HepG2 (cell line): ENCODE results near the gene MZF1. TPM values are rescaled to one million over a fixed set of nuclear protein-coding genes. Genes with fewer than 3 reads are reported as not detected.

Experiments used
- AKAP8 ChIP-seq: sonication (generic); formaldehyde crosslinking; IDR thresholded peaks from 2 replicates; pipeline ENCODE4 v1.5.1; 2020; ENCODE audit warnings: mild to moderate bottlenecking, missing genetic modification reagents
- ARHGAP35 ChIP-seq: sonication (generic); formaldehyde crosslinking; IDR thresholded peaks from 2 replicates; pipeline ENCODE4 v1.9.0; 2022; ENCODE audit warnings: mild to moderate bottlenecking, inconsistent platforms, moderate library complexity, missing genetic modification reagents, borderline replicate concordance
- ARID3A ChIP-seq: IDR thresholded peaks from 2 replicates; pipeline ENCODE4 v1.6.1; 2012; ENCODE audit warnings: low read depth, low read length, improper control_type of control experiment
- BRCA1 ChIP-seq: sonication (generic); formaldehyde crosslinking; IDR thresholded peaks from 2 replicates; pipeline ENCODE4 v1.4.0; 2020; ENCODE audit warnings: missing genetic modification reagents
- DNMT3B ChIP-seq: conservative IDR thresholded peaks from 2 replicates; pipeline ENCODE4 v1.6.1; 2016; ENCODE audit warnings: missing biosample characterization, control low read depth
- HNF4A ChIP-seq: sonication (generic); formaldehyde crosslinking; IDR thresholded peaks from 2 replicates; pipeline ENCODE4 v1.4.0; 2020; ENCODE audit warnings: missing genetic modification reagents
- PATZ1 ChIP-seq: sonication (generic); formaldehyde crosslinking; IDR thresholded peaks from 2 replicates; pipeline ENCODE4 v1.4.0; 2020; ENCODE audit warnings: missing genetic modification reagents
- POGZ ChIP-seq: sonication (generic); formaldehyde crosslinking; IDR thresholded peaks from 2 replicates; pipeline ENCODE4 v1.4.0; 2020; ENCODE audit warnings: mild to moderate bottlenecking, missing genetic modification reagents
- YEATS4 ChIP-seq: sonication (generic); formaldehyde crosslinking; IDR thresholded peaks from 2 replicates; pipeline ENCODE4 v1.4.0; 2020; ENCODE audit warnings: missing genetic modification reagents, borderline replicate concordance
- ZNF180 ChIP-seq: sonication (generic); formaldehyde crosslinking; IDR thresholded peaks from 2 replicates; pipeline ENCODE4 v1.4.0; 2020; ENCODE audit warnings: low read depth, missing genetic modification reagents, borderline replicate concordance
- ZNF281 ChIP-seq: sonication (generic); formaldehyde crosslinking; IDR thresholded peaks from 2 replicates; pipeline ENCODE4 v1.4.0; 2020; ENCODE audit warnings: missing genetic modification reagents, borderline replicate concordance
- ZNF33B ChIP-seq: sonication (generic); formaldehyde crosslinking; IDR thresholded peaks from 2 replicates; pipeline ENCODE4 v1.5.1; 2020; ENCODE audit warnings: mild to moderate bottlenecking, missing genetic modification reagents
- ZNF556 ChIP-seq: sonication (generic); formaldehyde crosslinking; IDR thresholded peaks from 2 replicates; pipeline ENCODE4 v1.4.0; 2020; ENCODE audit warnings: mild to moderate bottlenecking, missing genetic modification reagents, borderline replicate concordance
- ZXDC ChIP-seq: sonication (generic); formaldehyde crosslinking; IDR thresholded peaks from 2 replicates; pipeline ENCODE4 v1.5.0; 2020; ENCODE audit warnings: mild to moderate bottlenecking, missing genetic modification reagents
- polyA plus RNA-seq, 8 experiments: library from polyadenylated mRNA; depleted of rRNA in 3 of 8; stranded (reverse) in 7 of 8; unstranded in 1 of 8; fragments of >200 nt; fragmentation: Illumina TruSeq in 4 of 8; extraction: Trizol in 4 of 8; gene quantifications; 2 replicates each; pipeline versions ENCODE4 v1.2.1 to v1.2.3, GENCODE V29; 2011 to 2016; ENCODE audit warnings: low read depth in 4 of 8, missing spikeins in 1 of 8, mixed read lengths in 1 of 8; ENCODE audit not compliant: insufficient read depth in 1 of 8
- total RNA-seq, 5 experiments: library from RNA; depleted of rRNA; stranded (reverse); fragments of >200 nt; fragmentation: Illumina TruSeq; extraction: Trizol; gene quantifications; 2 replicates each; pipeline ENCODE4 v1.2.3, GENCODE V29; 2016; ENCODE audit warnings: low read depth in 1 of 5
- TF ChIP-seq, protein P1 (sequence below): IDR thresholded peaks from 2 replicates; pipeline ENCODE4 v1.6.1; 2016; ENCODE audit warnings: low read depth, borderline replicate concordance
- TF ChIP-seq, protein P2 (sequence below): IDR thresholded peaks from 2 replicates; pipeline ENCODE4 v1.6.1; 2016; ENCODE audit warnings: mild to moderate bottlenecking

MZF1 gene
- total and polyA plus RNA-seq, 2 of the 13 experiments (the other 11 are each of a cell fraction or from before 2014, with no cell fraction given): 3.1 to 8.1 TPM

- TF ChIP-seq ZXDC (no peak), YEATS4 (CRISPR knock-in tag) (0 out of 2 replicates have a peak, but pooled peaks have one; percentile 61), BRCA1 (CRISPR knock-in tag) (no peak), DNMT3B (CRISPR knock-in tag) (0 out of 2 replicates have a peak, but pooled peaks have one; percentile 52), PATZ1 (CRISPR knock-in tag) (peak; percentile 80), ZNF556 (peak; percentile 35; the same call in 1 of the 2 replicates), HNF4A (CRISPR knock-in tag) (no peak), ZNF281 (peak; percentile 96), AKAP8 (CRISPR knock-in tag) (peak; percentile 99), ARID3A (peak; percentile 9; the same call in 1 of the 2 replicates), ZNF33B (CRISPR knock-in tag) (peak; percentile 65; the same call in 1 of the 2 replicates), ARHGAP35 (CRISPR knock-in tag) (0 out of 2 replicates have a peak, but pooled peaks have one; percentile 38), POGZ (CRISPR knock-in tag) (peak; percentile 64; the same call in 1 of the 2 replicates), ZNF180 (no peak)
- TF ChIP-seq, protein P1, sequence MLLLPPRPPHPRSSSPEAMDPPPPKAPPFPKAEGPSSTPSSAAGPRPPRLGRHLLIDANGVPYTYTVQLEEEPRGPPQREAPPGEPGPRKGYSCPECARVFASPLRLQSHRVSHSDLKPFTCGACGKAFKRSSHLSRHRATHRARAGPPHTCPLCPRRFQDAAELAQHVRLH (CRISPR knock-in tag): peak; percentile 51; the same call in 1 of the 2 replicates
- TF ChIP-seq, protein P2, sequence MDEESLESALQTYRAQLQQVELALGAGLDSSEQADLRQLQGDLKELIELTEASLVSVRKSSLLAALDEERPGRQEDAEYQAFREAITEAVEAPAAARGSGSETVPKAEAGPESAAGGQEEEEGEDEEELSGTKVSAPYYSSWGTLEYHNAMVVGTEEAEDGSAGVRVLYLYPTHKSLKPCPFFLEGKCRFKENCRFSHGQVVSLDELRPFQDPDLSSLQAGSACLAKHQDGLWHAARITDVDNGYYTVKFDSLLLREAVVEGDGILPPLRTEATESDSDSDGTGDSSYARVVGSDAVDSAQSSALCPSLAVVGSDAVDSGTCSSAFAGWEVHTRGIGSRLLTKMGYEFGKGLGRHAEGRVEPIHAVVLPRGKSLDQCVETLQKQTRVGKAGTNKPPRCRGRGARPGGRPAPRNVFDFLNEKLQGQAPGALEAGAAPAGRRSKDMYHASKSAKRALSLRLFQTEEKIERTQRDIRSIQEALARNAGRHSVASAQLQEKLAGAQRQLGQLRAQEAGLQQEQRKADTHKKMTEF (CRISPR knock-in tag): peak; percentile 69
Measured at GRCh38 chr19:58572818-58573657, at the start of gene MZF1 (continued).
